Suprapubic skin (tissue), 4 donors: ENCODE measurements around the gene ETV6. TPM values are rescaled to one million over a fixed set of nuclear protein-coding genes. Genes with fewer than 3 reads are reported as not detected.

Source experiments
- DNase-seq, 2 donors: peaks; one replicate each; pipeline ENCODE4 v3.0.0-alpha.2; 2019; ENCODE audit warnings: low spot score in 2 of 2
- H3K27ac ChIP-seq: fragments of 200-600 bp; sonication (generic); one replicate; pipeline ENCODE4 v1.5.1; 2019
- H3K27me3 ChIP-seq: fragments of 200-600 bp; sonication (generic); one replicate; pipeline ENCODE4 v1.5.1; 2019
- H3K36me3 ChIP-seq: fragments of 200-600 bp; sonication (generic); one replicate; pipeline ENCODE4 v1.5.1; 2019
- H3K4me1 ChIP-seq: fragments of 200-600 bp; sonication (generic); one replicate; pipeline ENCODE4 v1.5.1; 2019
- H3K4me3 ChIP-seq: fragments of 200-600 bp; sonication (generic); one replicate; pipeline ENCODE4 v1.5.1; 2019; ENCODE audit warnings: mild to moderate bottlenecking
- H3K9me3 ChIP-seq: fragments of 200-600 bp; sonication (generic); one replicate; pipeline ENCODE4 v1.5.1; 2019
- EP300 ChIP-seq: sonication (generic); formaldehyde crosslinking; IDR thresholded peaks from one replicate; pipeline ENCODE4 v1.6.1; 2017; ENCODE audit warnings: antibody characterized with exemption
- POLR2A ChIP-seq, 2 donors: fragments of 450-650 bp; IDR thresholded peaks; one replicate each; pipeline ENCODE4 v1.6.1; 2017; ENCODE audit warnings: antibody characterized with exemption in 2 of 2, mild to moderate bottlenecking in 2 of 2, moderate library complexity in 2 of 2
- POLR2AphosphoS5 ChIP-seq, 3 donors: sonication (generic); formaldehyde crosslinking; IDR thresholded peaks; one replicate each; pipeline ENCODE4 v1.6.1; 2017; ENCODE audit warnings: antibody characterized with exemption in 3 of 3
- WGBS: methylation state at CpG from one replicate; pipeline ENCODE4 v1.1.5; 2018; 5-methylcytosine and 5-hydroxymethylcytosine counted together
- total RNA-seq, 4 donors: library from RNA; depleted of rRNA; stranded (reverse); fragments of >200 nt; gene quantifications; one replicate each; pipeline ENCODE4 v1.1.0, GENCODE V29; 2016
- TF ChIP-seq, protein P1 (sequence below), 2 donors: fragments of 200-600 bp in 1 of 2; fragments of 450-650 bp in 1 of 2; sonication (generic) in 1 of 2; IDR thresholded peaks; one replicate each; pipeline ENCODE4 v1.5.1; 2016 to 2019; ENCODE audit warnings: antibody characterized with exemption in 2 of 2, mild to moderate bottlenecking in 1 of 2, moderate library complexity in 1 of 2

Gene ETV6
- total RNA-seq, 4 donors from 2014 or later, result 16.9 to 41.4 (median 25.1) TPM

GRCh38 chr12:11722071-11722470, 72.6 kb downstream of the ETV6 start:
- Histone ChIP-seq H3K36me3 (no peaks in the 10 kb centered on the region), H3K27me3 (no peaks in the 10 kb centered on the region), H3K27ac (no peak overlapping the region), H3K4me3 (no peak overlapping the region), H3K9me3 (no peaks in the 10 kb centered on the region), H3K4me1 (peaks cover 52% of the 10 kb centered on the region)
- 81% methylated on average over 2 of the region's 2 CpGs for WGBS
- TF ChIP-seq EP300, result no peak
- no peak for TF ChIP-seq POLR2A (IDR thresholded peaks at IDR 0.05)
- TF ChIP-seq, protein P1, sequence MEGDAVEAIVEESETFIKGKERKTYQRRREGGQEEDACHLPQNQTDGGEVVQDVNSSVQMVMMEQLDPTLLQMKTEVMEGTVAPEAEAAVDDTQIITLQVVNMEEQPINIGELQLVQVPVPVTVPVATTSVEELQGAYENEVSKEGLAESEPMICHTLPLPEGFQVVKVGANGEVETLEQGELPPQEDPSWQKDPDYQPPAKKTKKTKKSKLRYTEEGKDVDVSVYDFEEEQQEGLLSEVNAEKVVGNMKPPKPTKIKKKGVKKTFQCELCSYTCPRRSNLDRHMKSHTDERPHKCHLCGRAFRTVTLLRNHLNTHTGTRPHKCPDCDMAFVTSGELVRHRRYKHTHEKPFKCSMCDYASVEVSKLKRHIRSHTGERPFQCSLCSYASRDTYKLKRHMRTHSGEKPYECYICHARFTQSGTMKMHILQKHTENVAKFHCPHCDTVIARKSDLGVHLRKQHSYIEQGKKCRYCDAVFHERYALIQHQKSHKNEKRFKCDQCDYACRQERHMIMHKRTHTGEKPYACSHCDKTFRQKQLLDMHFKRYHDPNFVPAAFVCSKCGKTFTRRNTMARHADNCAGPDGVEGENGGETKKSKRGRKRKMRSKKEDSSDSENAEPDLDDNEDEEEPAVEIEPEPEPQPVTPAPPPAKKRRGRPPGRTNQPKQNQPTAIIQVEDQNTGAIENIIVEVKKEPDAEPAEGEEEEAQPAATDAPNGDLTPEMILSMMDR (IDR thresholded peaks at IDR 0.05), result no peak
- TF ChIP-seq POLR2AphosphoS5 (IDR thresholded peaks at IDR 0.05), result no peak
- no peak for DNase-seq

DNA sequence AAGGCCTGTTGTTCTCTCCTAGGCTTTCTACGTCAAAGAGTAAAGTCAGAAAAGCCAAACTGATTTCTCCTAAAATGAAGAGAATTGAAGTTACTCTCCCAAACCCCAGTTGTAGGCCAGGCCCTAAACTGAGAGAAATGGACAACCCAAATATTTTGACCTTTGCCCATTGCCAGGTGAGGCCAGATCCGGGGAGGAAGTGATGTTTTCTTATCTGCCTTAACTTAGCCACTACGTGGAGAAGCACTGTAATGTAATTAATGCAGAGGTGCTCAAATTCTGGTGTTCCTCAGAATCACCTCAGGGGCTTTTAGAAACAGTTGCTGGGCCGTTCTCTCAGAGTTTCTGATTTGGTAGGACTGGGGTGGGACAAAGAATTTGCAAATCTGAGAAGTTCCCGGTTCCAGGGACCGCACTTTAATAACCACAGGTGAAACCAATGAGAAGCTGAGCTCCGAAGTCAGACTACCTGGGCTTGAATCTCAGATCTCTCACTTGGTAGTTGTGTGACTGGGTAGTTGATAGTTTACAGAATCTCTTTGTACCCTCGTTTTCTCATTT, 73.2 kb downstream of the ETV6 start:
- TF ChIP-seq POLR2A (IDR thresholded peaks at IDR 0.05) (no peak), POLR2AphosphoS5 (IDR thresholded peaks at IDR 0.05) (no peak), EP300 (no peak)
- TF ChIP-seq, protein P1 (IDR thresholded peaks at IDR 0.05), result no peak
- DNase-seq, result no peak
- no peak overlapping the region for H3K4me3 ChIP-seq
- no peaks in the 10 kb centered on the region for H3K9me3 ChIP-seq
- no peak overlapping the region for H3K27ac ChIP-seq
- no peaks in the 10 kb centered on the region for H3K27me3 ChIP-seq
- H3K36me3 ChIP-seq, result no peaks in the 10 kb centered on the region
- peaks cover 49% of the 10 kb centered on the region for H3K4me1 ChIP-seq
- 92% methylated on average over 8 of the region's 8 CpGs for WGBS

GRCh38 chr12:11723993-11724392, 74.5 kb downstream of the ETV6 start:
- Histone ChIP-seq H3K27me3 (no peaks in the 10 kb centered on the region), H3K9me3 (no peaks in the 10 kb centered on the region), H3K4me3 (no peak overlapping the region), H3K4me1 (peaks cover 47% of the 10 kb centered on the region), H3K36me3 (no peaks in the 10 kb centered on the region), H3K27ac (no peak overlapping the region)
- DNase-seq, result no peak
- WGBS, result 61% methylated on average over 6 of the region's 6 CpGs
- TF ChIP-seq, protein P1 (IDR thresholded peaks at IDR 0.05), result no peak
- TF ChIP-seq POLR2A (IDR thresholded peaks at IDR 0.05), result no peak
- no peak for TF ChIP-seq POLR2AphosphoS5 (IDR thresholded peaks at IDR 0.05)
- no peak for TF ChIP-seq EP300

GRCh38 chr12:11724888-11725311, 75.4 kb downstream of the ETV6 start:
- WGBS, result 38% methylated on average over 7 of the region's 7 CpGs
- Histone ChIP-seq H3K36me3 (no peaks in the 10 kb centered on the region), H3K27me3 (no peaks in the 10 kb centered on the region), H3K27ac (no peak overlapping the region), H3K4me1 (peaks cover 47% of the 10 kb centered on the region), H3K9me3 (no peaks in the 10 kb centered on the region), H3K4me3 (no peak overlapping the region)
- DNase-seq, result no peak
- TF ChIP-seq EP300 (no peak), POLR2A (IDR thresholded peaks at IDR 0.05) (no peak), POLR2AphosphoS5 (IDR thresholded peaks at IDR 0.05) (no peak)
- TF ChIP-seq, protein P1 (IDR thresholded peaks at IDR 0.05), result no peak

- Histone ChIP-seq H3K4me3 (no peak overlapping the region), H3K27me3 (no peaks in the 10 kb centered on the region), H3K9me3 (no peaks in the 10 kb centered on the region), H3K4me1 (peaks cover 49% of the 10 kb centered on the region), H3K27ac (no peak overlapping the region), H3K36me3 (no peaks in the 10 kb centered on the region)
- 92% methylated on average over 8 of the region's 8 CpGs for WGBS
- TF ChIP-seq, protein P1 (IDR thresholded peaks at IDR 0.05), result no peak
- TF ChIP-seq EP300 (no peak), POLR2A (IDR thresholded peaks at IDR 0.05) (no peak), POLR2AphosphoS5 (IDR thresholded peaks at IDR 0.05) (no peak)
- DNase-seq, result no peak
These were observed 76.2 kb downstream of the ETV6 start for GRCh38 chr12:11725686-11726085.
